Astrocyte of the spinal cord (primary cell): Measurements from ENCODE around the gene EME1.
"Not testable (repeated sequence)": the region's sequence is repeated elsewhere in the genome, so short reads cannot be mapped to it uniquely, and the experiment has no call there.

Experiments used
- DNase-seq: peaks from one replicate; pipeline ENCODE4 v3.0.0; 2011; ENCODE audit warnings: low read depth, low spot score
- H3K4me3 ChIP-seq: 2 replicates; pipeline ENCODE4 v1.5.1; 2011; ENCODE audit warnings: low read depth, mild to moderate bottlenecking, low read length, moderate library complexity
- CTCF ChIP-seq: IDR thresholded peaks from 2 replicates; pipeline ENCODE4 v1.5.1; 2012; ENCODE audit warnings: low read depth, mild to moderate bottlenecking, low read length, inconsistent platforms
- in situ Hi-C: cut with HindIII; loops from 2 replicates; pipeline ENCODE4 v1.10.0; 2017; ENCODE audit warnings: low sequenced_read_pairs

EME1 gene

GRCh38 chr17:50414808-50415207, 41.8 kb downstream of the EME1 start:
- TF ChIP-seq CTCF, result no peak
- no peak for DNase-seq
- in situ Hi-C loops, result no loop called here

GRCh38 chr17:50419577-50419976, 46.5 kb downstream of the EME1 start:
- DNase-seq, in situ Hi-C loops, H3K4me3 ChIP-seq: not testable (repeated sequence)

More at GRCh38 chr17:50414808-50415207, 41.8 kb downstream of the EME1 start:
- H3K4me3 ChIP-seq, result no peak overlapping the region

GRCh38 chr17:50420419-50421112, 47.5 kb downstream of the EME1 start:
- no peak for DNase-seq
- TF ChIP-seq CTCF, result no peak
- H3K4me3 ChIP-seq, result no peak overlapping the region
- in situ Hi-C loops, result no loop called here

- peak; percentile 31 for DNase-seq
- H3K4me3 ChIP-seq, result no peak overlapping the region
Measured at GRCh38 chr17:50421308-50422051, 48.5 kb downstream of the EME1 start.

GRCh38 chr17:50422738-50423137, 49.7 kb downstream of the EME1 start:
- TF ChIP-seq CTCF, result no peak
- H3K4me3 ChIP-seq, result no peak overlapping the region
- in situ Hi-C loops, result no loop called here
- DNase-seq, result no peak

More at GRCh38 chr17:50421308-50422051, 48.5 kb downstream of the EME1 start:
- in situ Hi-C loops, result no loop called here
- no peak for TF ChIP-seq CTCF

GRCh38 chr17:50423553-50424159, 50.6 kb downstream of the EME1 start:
- DNase-seq, result peak; percentile 83
- in situ Hi-C loops, result no loop called here
- TF ChIP-seq CTCF, result no peak
- no peak overlapping the region for H3K4me3 ChIP-seq
